Suprapubic skin (tissue), 4 donors: ENCODE data around the gene PDE7B. TPM values are rescaled to one million over a fixed set of nuclear protein-coding genes. Genes with fewer than 3 reads are reported as not detected.

Experiments
- DNase-seq, 2 donors: peaks; one replicate each; pipeline ENCODE4 v3.0.0-alpha.2; 2019; ENCODE audit warnings: low spot score in 2 of 2
- H3K27ac ChIP-seq: fragments of 200-600 bp; sonication (generic); one replicate; pipeline ENCODE4 v1.5.1; 2019
- H3K27me3 ChIP-seq: fragments of 200-600 bp; sonication (generic); one replicate; pipeline ENCODE4 v1.5.1; 2019
- H3K36me3 ChIP-seq: fragments of 200-600 bp; sonication (generic); one replicate; pipeline ENCODE4 v1.5.1; 2019
- H3K4me1 ChIP-seq: fragments of 200-600 bp; sonication (generic); one replicate; pipeline ENCODE4 v1.5.1; 2019
- H3K4me3 ChIP-seq: fragments of 200-600 bp; sonication (generic); one replicate; pipeline ENCODE4 v1.5.1; 2019; ENCODE audit warnings: mild to moderate bottlenecking
- H3K9me3 ChIP-seq: fragments of 200-600 bp; sonication (generic); one replicate; pipeline ENCODE4 v1.5.1; 2019
- CTCF ChIP-seq, 2 donors: fragments of 200-600 bp in 1 of 2; fragments of 450-650 bp in 1 of 2; sonication (generic) in 1 of 2; IDR thresholded peaks; one replicate each; pipeline ENCODE4 v1.5.1; 2016 to 2019; ENCODE audit warnings: antibody characterized with exemption in 2 of 2, mild to moderate bottlenecking in 1 of 2, moderate library complexity in 1 of 2
- EP300 ChIP-seq: sonication (generic); formaldehyde crosslinking; IDR thresholded peaks from one replicate; pipeline ENCODE4 v1.6.1; 2017; ENCODE audit warnings: antibody characterized with exemption
- POLR2A ChIP-seq, 2 donors: fragments of 450-650 bp; IDR thresholded peaks; one replicate each; pipeline ENCODE4 v1.6.1; 2017; ENCODE audit warnings: antibody characterized with exemption in 2 of 2, mild to moderate bottlenecking in 2 of 2, moderate library complexity in 2 of 2
- POLR2AphosphoS5 ChIP-seq, 3 donors: sonication (generic); formaldehyde crosslinking; IDR thresholded peaks; one replicate each; pipeline ENCODE4 v1.6.1; 2017; ENCODE audit warnings: antibody characterized with exemption in 3 of 3
- WGBS: methylation state at CpG from one replicate; pipeline ENCODE4 v1.1.5; 2018; 5-methylcytosine and 5-hydroxymethylcytosine counted together
- total RNA-seq, 4 donors: library from RNA; depleted of rRNA; stranded (reverse); fragments of >200 nt; gene quantifications; one replicate each; pipeline ENCODE4 v1.1.0, GENCODE V29; 2016

Gene PDE7B
- total RNA-seq, 4 donors from 2014 or later = 0.26 to 1.2 (median 0.62) TPM

GRCh38 chr6:135976585-135976984, 125.1 kb downstream of the PDE7B start:
- H3K4me1 ChIP-seq = no peaks in the 10 kb centered on the region
- TF ChIP-seq CTCF (IDR thresholded peaks at IDR 0.05) = no peak
- no peak for TF ChIP-seq POLR2AphosphoS5 (IDR thresholded peaks at IDR 0.05)
- TF ChIP-seq EP300 = no peak
- no peak for TF ChIP-seq POLR2A (IDR thresholded peaks at IDR 0.05)
- H3K9me3 ChIP-seq = no peaks in the 10 kb centered on the region
- H3K27ac ChIP-seq = no peak overlapping the region
- H3K4me3 ChIP-seq = no peak overlapping the region
- no peaks in the 10 kb centered on the region for H3K36me3 ChIP-seq
- H3K27me3 ChIP-seq = no peaks in the 10 kb centered on the region
- DNase-seq = no peak

DNA sequence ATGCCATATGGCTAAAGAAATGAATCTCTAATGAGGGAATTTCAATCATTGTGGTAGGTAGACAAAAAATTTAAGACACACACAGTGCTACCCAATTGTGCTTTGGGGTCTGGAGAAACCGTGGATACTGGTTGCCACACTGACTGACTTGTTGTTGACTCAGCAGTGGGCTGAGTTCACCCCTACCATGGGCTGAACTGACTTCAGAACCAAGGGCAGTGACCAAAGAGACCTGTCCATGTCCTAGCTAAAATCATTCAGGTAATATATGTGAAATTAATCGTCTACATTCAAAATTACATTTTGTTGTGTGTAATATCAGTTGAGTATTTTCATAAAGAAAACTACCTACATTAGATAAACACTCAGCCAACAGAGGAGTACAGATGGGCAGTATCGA, 131.6 kb downstream of the PDE7B start:
- TF ChIP-seq CTCF (IDR thresholded peaks at IDR 0.05) (no peak), EP300 (no peak), POLR2AphosphoS5 (IDR thresholded peaks at IDR 0.05) (no peak), POLR2A (IDR thresholded peaks at IDR 0.05) (no peak)
- no peak for DNase-seq
- Histone ChIP-seq H3K9me3 (no peaks in the 10 kb centered on the region), H3K4me1 (no peaks in the 10 kb centered on the region), H3K27ac (no peak overlapping the region), H3K36me3 (no peaks in the 10 kb centered on the region), H3K27me3 (no peaks in the 10 kb centered on the region), H3K4me3 (no peak overlapping the region)
- WGBS = 91% methylated on average over 3 of the region's 3 CpGs

DNA sequence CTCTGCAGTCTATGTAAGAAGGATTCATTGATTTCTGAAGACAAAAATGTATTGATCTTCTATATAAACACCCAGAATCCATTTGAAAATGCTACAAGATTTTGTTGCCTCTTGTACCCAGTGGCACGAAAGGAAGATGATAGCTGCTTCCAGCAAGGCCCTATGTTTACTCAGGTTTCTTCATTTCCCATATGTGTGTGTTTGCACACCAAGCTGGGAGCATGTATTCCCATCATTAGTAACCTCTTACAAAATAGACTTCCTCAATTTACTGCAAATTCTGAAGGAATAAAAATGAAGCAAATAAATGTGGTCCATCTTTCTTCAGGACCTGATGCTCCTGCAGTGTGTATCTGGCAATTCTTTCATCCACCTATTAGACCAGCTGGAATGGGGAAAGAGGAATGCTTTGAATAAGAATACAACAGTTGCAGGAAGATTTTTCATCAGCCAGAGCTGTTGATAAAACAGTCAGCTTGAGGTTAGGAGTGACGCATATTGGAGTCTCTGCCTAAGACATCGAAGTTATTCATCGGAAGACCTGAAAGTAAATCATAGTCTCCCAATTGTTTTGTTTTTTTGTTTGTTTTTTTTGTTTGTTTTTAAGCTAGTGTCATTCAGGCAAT, 132.3 kb downstream of the PDE7B start:
- Histone ChIP-seq H3K4me3 (no peak overlapping the region), H3K36me3 (no peaks in the 10 kb centered on the region), H3K27me3 (no peaks in the 10 kb centered on the region), H3K9me3 (no peaks in the 10 kb centered on the region), H3K27ac (no peak overlapping the region), H3K4me1 (no peaks in the 10 kb centered on the region)
- DNase-seq = no peak
- 93% methylated on average over 4 of the region's 4 CpGs for WGBS
- TF ChIP-seq CTCF (IDR thresholded peaks at IDR 0.05) (no peak), POLR2A (IDR thresholded peaks at IDR 0.05) (no peak), POLR2AphosphoS5 (IDR thresholded peaks at IDR 0.05) (no peak), EP300 (no peak)

DNA sequence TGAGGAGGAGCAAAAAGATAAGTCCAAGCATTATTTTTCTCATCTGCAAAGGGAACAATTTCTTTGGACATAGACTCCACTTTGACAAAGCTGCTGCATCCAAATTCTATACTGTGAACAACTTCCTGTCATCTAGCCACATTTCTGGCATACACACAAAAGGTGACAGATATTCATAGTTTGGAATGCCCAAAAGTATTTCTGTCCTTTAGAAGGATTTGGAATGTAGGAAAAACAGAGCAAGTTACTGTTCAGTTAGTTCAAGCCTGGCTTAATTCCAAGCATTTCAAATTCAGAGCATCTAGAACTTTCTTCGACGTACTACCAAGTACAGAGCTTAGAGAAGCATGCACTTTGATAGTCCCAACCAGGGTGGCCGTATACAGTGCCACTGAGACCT, 134.0 kb downstream of the PDE7B start:
- no peaks in the 10 kb centered on the region for H3K27me3 ChIP-seq
- no peak overlapping the region for H3K4me3 ChIP-seq
- no peak for DNase-seq
- H3K9me3 ChIP-seq = no peaks in the 10 kb centered on the region
- H3K4me1 ChIP-seq = no peaks in the 10 kb centered on the region
- 74% methylated on average over 3 of the region's 3 CpGs for WGBS
- H3K36me3 ChIP-seq = no peaks in the 10 kb centered on the region
- TF ChIP-seq EP300 = no peak
- no peak for TF ChIP-seq CTCF (IDR thresholded peaks at IDR 0.05)
- TF ChIP-seq POLR2AphosphoS5 (IDR thresholded peaks at IDR 0.05) = no peak
- no peak for TF ChIP-seq POLR2A (IDR thresholded peaks at IDR 0.05)
- no peak overlapping the region for H3K27ac ChIP-seq

- Histone ChIP-seq H3K4me1 (no peaks in the 10 kb centered on the region), H3K36me3 (no peaks in the 10 kb centered on the region), H3K9me3 (no peaks in the 10 kb centered on the region), H3K27me3 (no peaks in the 10 kb centered on the region), H3K27ac (no peak overlapping the region), H3K4me3 (no peak overlapping the region)
- TF ChIP-seq EP300 (no peak), POLR2AphosphoS5 (IDR thresholded peaks at IDR 0.05) (no peak), POLR2A (IDR thresholded peaks at IDR 0.05) (no peak), CTCF (IDR thresholded peaks at IDR 0.05) (no peak)
- DNase-seq = no peak
- WGBS = 93% methylated on average over 3 of the region's 3 CpGs
Measured at GRCh38 chr6:135987226-135987625, 135.7 kb downstream of the PDE7B start.
